Mesangial cell (primary cell): ENCODE data around the gene UBAP1. TPM values are rescaled to one million over a fixed set of nuclear protein-coding genes. Genes with fewer than 3 reads are reported as not detected.

Source experiments
- total RNA-seq: library from RNA; depleted of rRNA; stranded (reverse); fragments of >200 nt; gene quantifications from 2 replicates; pipeline ENCODE4 v1.2.3, GENCODE V29; 2015

Gene UBAP1
- 38.3 and 42.3 TPM in 2 replicates for total RNA-seq

GRCh38 chr9:34178436-34179212 lies at the start of gene UBAP1:
UBAP1 (plus strand) TSS chr9:34179043; CDS start chr9:34220915, 41,872 bp downstream.

Other genes starting within 250 kb of the UBAP1 start
- 34.0 and 35.5 TPM in 2 replicates for gene UBAP2, start 130.2 kb upstream of the UBAP1 start, total RNA-seq
- 25.3 and 33.1 TPM in 2 replicates for gene DCAF12, start 52.3 kb upstream of the UBAP1 start, total RNA-seq
- 1.0 and 5.9 TPM in 2 replicates for gene KIF24, start 150.2 kb downstream of the UBAP1 start, total RNA-seq
- 30.6 and 34.5 TPM in 2 replicates for gene NUDT2, start 150.5 kb downstream of the UBAP1 start, total RNA-seq
- gene MYORG, start 197.9 kb downstream of the UBAP1 start, total RNA-seq, result 4.9 and 6.2 TPM in 2 replicates